ENCODE data around the gene SIGLEC11.

The SIGLEC11 gene

GRCh38 chr19:49985871-49986270, 24.9 kb upstream of the SIGLEC11 start:
- no peak for TF ChIP-seq POLR2AphosphoS5 (IDR thresholded peaks at IDR 0.05; ENCODE audit: low read depth, low read length)
- no peak for TF ChIP-seq TAF1 (IDR thresholded peaks at IDR 0.05; ENCODE audit: low read depth, low read length)
- no peak for TF ChIP-seq PAX5 (IDR thresholded peaks at IDR 0.05; ENCODE audit: insufficient read depth, low read length, severe bottlenecking)
- TF ChIP-seq POLR2A (IDR thresholded peaks at IDR 0.05; ENCODE audit: low read depth, low read length) = no peak
- no peak for TF ChIP-seq POU2F2 (IDR thresholded peaks at IDR 0.05; ENCODE audit: low read depth, low read length)
- TF ChIP-seq SPI1 (IDR thresholded peaks at IDR 0.05; ENCODE audit: low read depth, low read length) = no peak
- FAIRE-seq (no peak), DNase-seq (ENCODE audit: insufficient read length, low spot score) (no peak)

- no peak for TF ChIP-seq PAX5 (IDR thresholded peaks at IDR 0.05; ENCODE audit: insufficient read depth, low read length, severe bottlenecking)
- TF ChIP-seq SPI1 (IDR thresholded peaks at IDR 0.05; ENCODE audit: low read depth, low read length) = no peak
- no peak for TF ChIP-seq POLR2A (IDR thresholded peaks at IDR 0.05; ENCODE audit: low read depth, low read length)
- TF ChIP-seq POLR2AphosphoS5 (IDR thresholded peaks at IDR 0.05; ENCODE audit: low read depth, low read length) = no peak
- TF ChIP-seq POU2F2 (IDR thresholded peaks at IDR 0.05; ENCODE audit: low read depth, low read length) = no peak
- no peak for TF ChIP-seq TAF1 (IDR thresholded peaks at IDR 0.05; ENCODE audit: low read depth, low read length)
- FAIRE-seq = no peak
- DNase-seq (ENCODE audit: insufficient read length, low spot score) = no peak
Measured at GRCh38 chr19:49984491-49984890, 23.5 kb upstream of the SIGLEC11 start.

- FAIRE-seq (peak; percentile 93), DNase-seq (ENCODE audit: insufficient read length, low spot score) (peak; percentile 68)
- no peak for TF ChIP-seq POU2F2 (IDR thresholded peaks at IDR 0.05; ENCODE audit: low read depth, low read length)
- TF ChIP-seq TAF1 (IDR thresholded peaks at IDR 0.05; ENCODE audit: low read depth, low read length) = no peak
- TF ChIP-seq PAX5 (IDR thresholded peaks at IDR 0.05; ENCODE audit: insufficient read depth, low read length, severe bottlenecking) = no peak
- no peak for TF ChIP-seq POLR2A (IDR thresholded peaks at IDR 0.05; ENCODE audit: low read depth, low read length)
- TF ChIP-seq SPI1 (IDR thresholded peaks at IDR 0.05; ENCODE audit: low read depth, low read length) = no peak
- no peak for TF ChIP-seq POLR2AphosphoS5 (IDR thresholded peaks at IDR 0.05; ENCODE audit: low read depth, low read length)
Measured at GRCh38 chr19:49983645-49984229, 22.8 kb upstream of the SIGLEC11 start.

- FAIRE-seq = no peak
- no peak for DNase-seq (ENCODE audit: insufficient read length, low spot score)
- TF ChIP-seq SPI1 (IDR thresholded peaks at IDR 0.05; ENCODE audit: low read depth, low read length) = no peak
Measured at GRCh38 chr19:49981603-49982593, 20.9 kb upstream of the SIGLEC11 start.

- DNase-seq (ENCODE audit: insufficient read length, low spot score) (no peak), FAIRE-seq (no peak)
- TF ChIP-seq POLR2AphosphoS5 (IDR thresholded peaks at IDR 0.05; ENCODE audit: low read depth, low read length) (no peak), TAF1 (IDR thresholded peaks at IDR 0.05; ENCODE audit: low read depth, low read length) (no peak), POU2F2 (IDR thresholded peaks at IDR 0.05; ENCODE audit: low read depth, low read length) (no peak), POLR2A (IDR thresholded peaks at IDR 0.05; ENCODE audit: low read depth, low read length) (no peak), PAX5 (IDR thresholded peaks at IDR 0.05; ENCODE audit: insufficient read depth, low read length, severe bottlenecking) (no peak), SPI1 (IDR thresholded peaks at IDR 0.05; ENCODE audit: low read depth, low read length) (no peak)
Measured at GRCh38 chr19:49978324-49978723, 17.4 kb upstream of the SIGLEC11 start.

GRCh38 chr19:49977881-49978280, 16.9 kb upstream of the SIGLEC11 start:
- DNase-seq (ENCODE audit: insufficient read length, low spot score) (no peak), FAIRE-seq (no peak)
- no peak for TF ChIP-seq POU2F2 (IDR thresholded peaks at IDR 0.05; ENCODE audit: low read depth, low read length)
- no peak for TF ChIP-seq SPI1 (IDR thresholded peaks at IDR 0.05; ENCODE audit: low read depth, low read length)
- no peak for TF ChIP-seq TAF1 (IDR thresholded peaks at IDR 0.05; ENCODE audit: low read depth, low read length)
- no peak for TF ChIP-seq POLR2AphosphoS5 (IDR thresholded peaks at IDR 0.05; ENCODE audit: low read depth, low read length)
- TF ChIP-seq PAX5 (IDR thresholded peaks at IDR 0.05; ENCODE audit: insufficient read depth, low read length, severe bottlenecking) = no peak
- TF ChIP-seq POLR2A (IDR thresholded peaks at IDR 0.05; ENCODE audit: low read depth, low read length) = no peak

- DNase-seq (ENCODE audit: insufficient read length, low spot score) (no peak), FAIRE-seq (no peak)
- TF ChIP-seq POLR2A (IDR thresholded peaks at IDR 0.05; ENCODE audit: low read depth, low read length) (no peak), PAX5 (IDR thresholded peaks at IDR 0.05; ENCODE audit: insufficient read depth, low read length, severe bottlenecking) (no peak), POU2F2 (IDR thresholded peaks at IDR 0.05; ENCODE audit: low read depth, low read length) (no peak), TAF1 (IDR thresholded peaks at IDR 0.05; ENCODE audit: low read depth, low read length) (no peak), POLR2AphosphoS5 (IDR thresholded peaks at IDR 0.05; ENCODE audit: low read depth, low read length) (no peak), SPI1 (IDR thresholded peaks at IDR 0.05; ENCODE audit: low read depth, low read length) (no peak)
Measured at GRCh38 chr19:49977076-49977475, 16.1 kb upstream of the SIGLEC11 start.

- no peak for TF ChIP-seq PAX5 (IDR thresholded peaks at IDR 0.05; ENCODE audit: insufficient read depth, low read length, severe bottlenecking)
- TF ChIP-seq SPI1 (IDR thresholded peaks at IDR 0.05; ENCODE audit: low read depth, low read length) = no peak
- no peak for TF ChIP-seq TAF1 (IDR thresholded peaks at IDR 0.05; ENCODE audit: low read depth, low read length)
- TF ChIP-seq POU2F2 (IDR thresholded peaks at IDR 0.05; ENCODE audit: low read depth, low read length) = no peak
- TF ChIP-seq POLR2A (IDR thresholded peaks at IDR 0.05; ENCODE audit: low read depth, low read length) = no peak
- no peak for TF ChIP-seq POLR2AphosphoS5 (IDR thresholded peaks at IDR 0.05; ENCODE audit: low read depth, low read length)
- FAIRE-seq (no peak), DNase-seq (ENCODE audit: insufficient read length, low spot score) (no peak)
Measured at GRCh38 chr19:49976496-49976895, 15.5 kb upstream of the SIGLEC11 start.

GRCh38 chr19:49975051-49975450, 14.1 kb upstream of the SIGLEC11 start:
- DNase-seq (ENCODE audit: insufficient read length, low spot score) (no peak), FAIRE-seq (no peak)
- TF ChIP-seq POLR2A (IDR thresholded peaks at IDR 0.05; ENCODE audit: low read depth, low read length) (no peak), TAF1 (IDR thresholded peaks at IDR 0.05; ENCODE audit: low read depth, low read length) (no peak), POLR2AphosphoS5 (IDR thresholded peaks at IDR 0.05; ENCODE audit: low read depth, low read length) (no peak), POU2F2 (IDR thresholded peaks at IDR 0.05; ENCODE audit: low read depth, low read length) (no peak), PAX5 (IDR thresholded peaks at IDR 0.05; ENCODE audit: insufficient read depth, low read length, severe bottlenecking) (no peak), SPI1 (IDR thresholded peaks at IDR 0.05; ENCODE audit: low read depth, low read length) (no peak)

Data from GM12891 (cell line).